Ovary (tissue), 9 donors: ENCODE data around the gene PNLIPRP2. TPM values are rescaled to one million over a fixed set of nuclear protein-coding genes. Genes with fewer than 3 reads are reported as not detected.

Source experiments
- DNase-seq, 5 donors: peaks; one replicate each; pipeline ENCODE4 v3.0.0-alpha.2; 2019 to 2020
- H3K27ac ChIP-seq, 2 donors: fragments of 200-600 bp; one replicate each; pipeline versions ENCODE4 v1.5.1 to v1.8.0; 2019 to 2022
- H3K27me3 ChIP-seq: fragments of 200-600 bp; one replicate; pipeline ENCODE4 v1.8.0; 2022
- H3K36me3 ChIP-seq: fragments of 200-600 bp; sonication (generic); one replicate; pipeline ENCODE4 v1.5.1; 2019
- H3K4me1 ChIP-seq: one replicate; pipeline ENCODE4 v1.8.1; 2013; ENCODE audit warnings: mild to moderate bottlenecking, moderate library complexity; ENCODE audit not compliant: insufficient read depth
- H3K4me3 ChIP-seq: fragments of 200-600 bp; sonication (generic); one replicate; pipeline ENCODE4 v1.5.1; 2017
- H3K9me3 ChIP-seq, 2 donors: fragments of 200-600 bp in 1 of 2; sonication (generic) in 1 of 2; one replicate each; pipeline versions ENCODE4 v1.5.1 to v1.8.1; 2013 to 2019; ENCODE audit warnings: mild to moderate bottlenecking in 1 of 2, moderate library complexity in 1 of 2
- EP300 ChIP-seq: sonication (generic); formaldehyde crosslinking; IDR thresholded peaks from one replicate; pipeline ENCODE4 v1.6.1; 2017; ENCODE audit warnings: antibody characterized with exemption
- POLR2A ChIP-seq: fragments of 450-650 bp; IDR thresholded peaks from one replicate; pipeline ENCODE4 v1.6.1; 2017; ENCODE audit warnings: antibody characterized with exemption, mild to moderate bottlenecking, moderate library complexity
- WGBS, 3 donors: extraction: QIAGEN DNeasy Blood & Tissue Kit in 1 of 3; methylation state at CpG; one replicate each; pipeline versions ENCODE4 v1.1.5 to v1.1.7; 2013 to 2017; 5-methylcytosine and 5-hydroxymethylcytosine counted together
- intact Hi-C, 4 donors: fragments of 100-400 bp; cut with DNase I; formaldehyde crosslinking; loops; one replicate each; pipeline versions ENCODE4 v1.11.0 to v1.15.1; 2022 to 2023
- polyA plus RNA-seq, 2 donors: library from polyadenylated mRNA; stranded (reverse); fragments of 200-250 nt in 1 of 2; fragments of 350-450 nt in 1 of 2; fragmentation: Illumina TruSeq in 1 of 2; extraction: RNeasy Lipid Tissue Mini Kit (QIAGEN cat#74804) in 1 of 2; gene quantifications; one replicate each; pipeline ENCODE4 v1.2.3, GENCODE V29; 2013 to 2014
- total RNA-seq, 7 donors: library from RNA; depleted of rRNA in 2 of 7; stranded (reverse); fragments of >200 nt in 2 of 7; fragmentation: NEBNext Ultra II Directional in 3 of 7; extraction: Animal tissue kit (Norgen Biotek cat#: 25700) in 3 of 7; gene quantifications; one replicate each; pipeline versions ENCODE4 v1.1.0 to v1.2.4, GENCODE V29; 2016 to 2023
- TF ChIP-seq, protein P1 (sequence below), 3 donors: fragments of 450-650 bp in 2 of 3; fragments of 200-600 bp in 1 of 3; IDR thresholded peaks; one replicate each; pipeline versions ENCODE4 v1.5.1 to v1.8.0; 2016 to 2022; ENCODE audit warnings: antibody characterized with exemption in 3 of 3, mild to moderate bottlenecking in 1 of 3
- donor health status: DM: no; HTN: no; CAD: no; lungs with moderate emphysema.
- donor health status: DM: no; HTN: no; CAD: no.
- donor health status: Bipolar disorder and iron deficiency.
- donor health status: DM: yes; HTN: yes; CAD: no.
- donor health status: DM: no; HTN: no; CAD: no.
- donor health status: DM: yes; HTN: yes; CAD: no.

The PNLIPRP2 gene
- total and polyA plus RNA-seq, 9 donors = 0.15 to 1.4 (median 0.24) TPM; not detected in 4

GRCh38 chr10:116684781-116685180, 64.0 kb downstream of the PNLIPRP2 start:
- 84 to 90% (median 85%) methylated on average over 5 of the region's 5 CpGs for WGBS, 3 donors
- Histone ChIP-seq H3K9me3 (no peaks in the 10 kb centered on the region), H3K4me3 (no peak overlapping the region), H3K36me3 (no peaks in the 10 kb centered on the region), H3K27ac (no peak overlapping the region), H3K27me3 (no peaks in the 10 kb centered on the region), H3K4me1 (peaks cover 17% of the 10 kb centered on the region)
- DNase-seq = peak in 1 of 5 donors; percentile 11
- TF ChIP-seq, protein P1, sequence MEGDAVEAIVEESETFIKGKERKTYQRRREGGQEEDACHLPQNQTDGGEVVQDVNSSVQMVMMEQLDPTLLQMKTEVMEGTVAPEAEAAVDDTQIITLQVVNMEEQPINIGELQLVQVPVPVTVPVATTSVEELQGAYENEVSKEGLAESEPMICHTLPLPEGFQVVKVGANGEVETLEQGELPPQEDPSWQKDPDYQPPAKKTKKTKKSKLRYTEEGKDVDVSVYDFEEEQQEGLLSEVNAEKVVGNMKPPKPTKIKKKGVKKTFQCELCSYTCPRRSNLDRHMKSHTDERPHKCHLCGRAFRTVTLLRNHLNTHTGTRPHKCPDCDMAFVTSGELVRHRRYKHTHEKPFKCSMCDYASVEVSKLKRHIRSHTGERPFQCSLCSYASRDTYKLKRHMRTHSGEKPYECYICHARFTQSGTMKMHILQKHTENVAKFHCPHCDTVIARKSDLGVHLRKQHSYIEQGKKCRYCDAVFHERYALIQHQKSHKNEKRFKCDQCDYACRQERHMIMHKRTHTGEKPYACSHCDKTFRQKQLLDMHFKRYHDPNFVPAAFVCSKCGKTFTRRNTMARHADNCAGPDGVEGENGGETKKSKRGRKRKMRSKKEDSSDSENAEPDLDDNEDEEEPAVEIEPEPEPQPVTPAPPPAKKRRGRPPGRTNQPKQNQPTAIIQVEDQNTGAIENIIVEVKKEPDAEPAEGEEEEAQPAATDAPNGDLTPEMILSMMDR (IDR thresholded peaks at IDR 0.05) = no peak
- TF ChIP-seq POLR2A = no peak
- no peak for TF ChIP-seq EP300
- intact Hi-C loops = loop anchor here in 3 of 4 donors (5.0 to 10.0 kb wide), 2 partner anchors 60 to 103 kb away; partner anchors contain the start of gene HSPA12A (in 2 of the 3)

- no peaks in the 10 kb centered on the region for H3K9me3 ChIP-seq
- peaks cover 22% of the 10 kb centered on the region for H3K4me1 ChIP-seq
- 95 to 98% (median 98%) methylated on average over 6 of the region's 6 CpGs for WGBS, 3 donors
- peak in 1 of 5 donors; percentile 14 for DNase-seq
- no peak overlapping the region for H3K27ac ChIP-seq
- H3K27me3 ChIP-seq = no peaks in the 10 kb centered on the region
- H3K36me3 ChIP-seq = no peaks in the 10 kb centered on the region
- intact Hi-C loops = loop anchor here in 3 of 4 donors (5.0 to 10.0 kb wide), 2 partner anchors 59 to 101 kb away; partner anchors contain the start of gene HSPA12A (in 2 of the 3)
- no peak overlapping the region for H3K4me3 ChIP-seq
- TF ChIP-seq POLR2A (no peak), EP300 (no peak)
- TF ChIP-seq, protein P1 (IDR thresholded peaks at IDR 0.05) = no peak
Measured at GRCh38 chr10:116685807-116686206, 65.1 kb downstream of the PNLIPRP2 start.

- TF ChIP-seq POLR2A (no peak), EP300 (no peak)
- TF ChIP-seq, protein P1 (IDR thresholded peaks at IDR 0.05) = no peak
- peaks cover 28% of the 10 kb centered on the region for H3K4me1 ChIP-seq
Measured at GRCh38 chr10:116686632-116687031, 65.9 kb downstream of the PNLIPRP2 start.

GRCh38 chr10:116687633-116688032, 66.9 kb downstream of the PNLIPRP2 start:
- Histone ChIP-seq H3K27ac (peak overlapping the region in 1 of 2 donors; percentile 7), H3K4me3 (no peak overlapping the region), H3K4me1 (peaks cover 34% of the 10 kb centered on the region), H3K36me3 (no peaks in the 10 kb centered on the region), H3K9me3 (no peaks in the 10 kb centered on the region), H3K27me3 (no peaks in the 10 kb centered on the region)
- 22 to 30% (median 24%) methylated on average over 6 of the region's 6 CpGs for WGBS, 3 donors
- TF ChIP-seq, protein P1 (IDR thresholded peaks at IDR 0.05) = no peak
- no peak for TF ChIP-seq POLR2A
- no peak for TF ChIP-seq EP300
- DNase-seq = peak in 1 of 5 donors; percentile 38
- intact Hi-C loops = loop anchor here in 3 of 4 donors (5.0 to 10.0 kb wide), 2 partner anchors 57 to 100 kb away; partner anchors contain the start of gene HSPA12A (in 2 of the 3)

More at GRCh38 chr10:116686632-116687031, 65.9 kb downstream of the PNLIPRP2 start:
- Histone ChIP-seq H3K27me3 (no peaks in the 10 kb centered on the region), H3K9me3 (no peaks in the 10 kb centered on the region), H3K27ac (no peak overlapping the region), H3K36me3 (no peaks in the 10 kb centered on the region), H3K4me3 (no peak overlapping the region)
- peak in 1 of 5 donors; percentile 14 for DNase-seq
- WGBS, 3 donors = 93 to 98% (median 95%) methylated on average over 3 of the region's 3 CpGs
- intact Hi-C loops = loop anchor here in 3 of 4 donors (5.0 to 10.0 kb wide), 2 partner anchors 58 to 101 kb away; partner anchors contain the start of gene HSPA12A (in 2 of the 3)
